HG03442 (cell line): ENCODE results near the gene UGCG.
A peak's percentile ranks its signal among the peaks of the same experiment; 100 is the strongest.
"Not testable (repeated sequence)": the region's sequence is repeated elsewhere in the genome, so short reads cannot be mapped to it uniquely, and the experiment has no call there.

ENCODE experiments used
- ATAC-seq: cut with Tn5 transposase; IDR thresholded peaks from one replicate; pipeline ENCODE4 v1.9.1; 2021; ENCODE audit warnings: mild to moderate bottlenecking, moderate library complexity; ENCODE audit not compliant: unreplicated experiment

Gene UGCG

GRCh38 chr9:111890334-111890733, 6.3 kb upstream of the UGCG start:
- no peak for ATAC-seq

DNA sequence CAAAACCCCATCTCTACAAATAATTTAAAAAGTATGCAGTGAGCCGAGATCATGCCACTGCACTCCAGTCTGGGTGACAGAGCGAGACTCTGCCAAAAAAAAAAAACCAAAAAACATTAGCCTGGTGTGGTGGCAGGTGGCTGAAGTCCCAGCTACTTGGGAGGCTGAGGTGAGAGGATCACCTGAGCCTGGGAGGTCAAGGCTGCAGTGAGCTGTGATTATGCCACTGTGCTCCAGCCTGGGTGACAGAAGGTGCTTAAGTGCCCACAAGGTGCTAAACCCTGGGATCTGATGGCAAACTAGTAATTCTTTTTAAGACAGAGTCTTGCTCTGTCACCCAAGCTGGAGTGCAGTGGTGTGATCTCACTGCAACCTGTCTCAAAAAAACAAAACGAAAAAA, 5.7 kb upstream of the UGCG start:
- ATAC-seq: not testable (repeated sequence)

GRCh38 chr9:111891910-111892499, 4.6 kb upstream of the UGCG start:
- no peak for ATAC-seq

DNA sequence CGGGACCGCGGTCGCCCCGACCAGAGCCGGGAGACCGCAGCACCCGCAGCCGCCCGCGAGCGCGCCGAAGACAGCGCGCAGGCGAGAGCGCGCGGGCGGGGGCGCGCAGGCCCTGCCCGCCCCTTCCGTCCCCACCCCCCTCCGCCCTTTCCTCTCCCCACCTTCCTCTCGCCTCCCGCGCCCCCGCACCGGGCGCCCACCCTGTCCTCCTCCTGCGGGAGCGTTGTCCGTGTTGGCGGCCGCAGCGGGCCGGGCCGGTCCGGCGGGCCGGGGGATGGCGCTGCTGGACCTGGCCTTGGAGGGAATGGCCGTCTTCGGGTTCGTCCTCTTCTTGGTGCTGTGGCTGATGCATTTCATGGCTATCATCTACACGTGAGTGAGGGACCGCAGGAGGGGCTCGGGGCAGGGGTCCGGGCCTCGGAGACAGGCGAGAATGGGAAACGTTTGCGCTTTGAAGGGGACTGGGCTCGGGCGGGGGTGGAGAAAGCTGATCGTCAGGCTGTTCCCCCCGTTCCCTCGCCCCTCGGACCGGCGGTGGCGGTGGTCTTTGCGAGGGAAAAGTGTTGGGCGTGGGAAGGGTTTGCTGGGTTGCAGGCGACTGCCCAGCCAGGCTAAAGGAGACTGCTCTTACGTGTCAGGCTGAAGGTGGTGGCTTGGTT, 457 bp downstream of the UGCG start:
- ATAC-seq: peak; percentile 27

GRCh38 chr9:111897601-111898137, 1.1 kb downstream of the UGCG start:
- ATAC-seq: peak; percentile 27

- no peak for ATAC-seq
Measured at GRCh38 chr9:111898331-111899096, 1.9 kb downstream of the UGCG start.

- no peak for ATAC-seq
Measured at GRCh38 chr9:111900151-111900857, 3.7 kb downstream of the UGCG start.

DNA sequence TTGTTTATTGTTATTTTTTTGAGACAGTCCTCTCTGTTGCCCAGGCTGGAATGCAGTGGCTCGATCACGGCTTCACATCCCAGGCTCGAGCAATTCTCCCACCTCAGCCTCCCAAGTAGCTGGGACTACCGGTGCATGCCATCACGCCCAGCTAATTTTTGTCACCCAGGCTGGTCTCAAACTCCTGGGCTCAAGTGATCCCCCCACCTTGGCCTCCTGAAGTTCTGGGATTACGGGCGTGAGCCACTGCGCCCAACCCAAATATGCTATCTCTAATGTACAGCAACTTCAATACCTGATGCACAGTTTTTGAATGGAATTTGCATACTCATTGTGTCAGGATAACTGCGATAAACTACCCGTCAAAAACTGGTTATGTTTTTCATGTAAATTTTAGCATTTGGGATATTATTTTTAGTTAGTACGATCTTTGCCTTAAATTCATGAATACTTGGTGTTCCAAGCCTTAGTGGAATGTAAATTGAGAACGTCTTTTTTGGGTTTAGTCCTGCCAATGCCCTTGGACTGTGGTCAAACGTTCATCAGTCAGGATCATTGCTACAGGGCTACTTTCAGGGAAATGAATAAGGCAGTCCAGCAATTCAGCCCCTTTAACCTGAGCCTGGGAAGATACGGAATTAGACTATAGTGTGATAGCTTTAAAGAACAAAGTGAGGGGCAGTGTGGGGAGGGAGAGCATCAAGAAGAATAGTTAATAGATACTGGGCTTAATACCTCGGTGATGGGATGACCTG, 4.4 kb downstream of the UGCG start:
- no peak for ATAC-seq

- no peak for ATAC-seq
Measured at GRCh38 chr9:111902391-111903139, 6.0 kb downstream of the UGCG start.

- not testable (repeated sequence) for ATAC-seq
Measured at GRCh38 chr9:111903535-111903934, 6.9 kb downstream of the UGCG start.

GRCh38 chr9:111904026-111904425, 7.4 kb downstream of the UGCG start:
- ATAC-seq: no peak

- ATAC-seq: no peak
Measured at GRCh38 chr9:111904891-111905291, 8.3 kb downstream of the UGCG start.

DNA sequence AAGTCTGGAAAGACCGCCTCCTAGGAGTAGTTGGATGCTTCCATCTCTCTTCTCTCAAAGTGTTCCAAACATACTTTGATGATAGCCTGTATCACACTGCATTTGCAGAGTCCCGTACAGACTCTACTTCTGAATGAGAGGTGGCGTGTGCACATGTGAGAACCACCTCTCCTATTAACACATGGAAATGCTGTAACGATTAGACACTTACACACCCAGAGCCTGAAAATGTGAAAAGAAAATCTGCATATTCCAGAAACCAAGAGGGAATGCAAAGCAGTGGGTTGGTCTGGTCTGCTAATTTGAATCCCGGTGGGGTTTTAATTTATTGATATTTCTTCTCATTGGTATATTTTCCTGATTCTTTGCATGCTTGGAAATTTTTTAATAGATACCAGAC, 10.5 kb downstream of the UGCG start:
- no peak for ATAC-seq

- ATAC-seq: peak; percentile 61
Measured at GRCh38 chr9:111909444-111909843, 12.8 kb downstream of the UGCG start.

DNA sequence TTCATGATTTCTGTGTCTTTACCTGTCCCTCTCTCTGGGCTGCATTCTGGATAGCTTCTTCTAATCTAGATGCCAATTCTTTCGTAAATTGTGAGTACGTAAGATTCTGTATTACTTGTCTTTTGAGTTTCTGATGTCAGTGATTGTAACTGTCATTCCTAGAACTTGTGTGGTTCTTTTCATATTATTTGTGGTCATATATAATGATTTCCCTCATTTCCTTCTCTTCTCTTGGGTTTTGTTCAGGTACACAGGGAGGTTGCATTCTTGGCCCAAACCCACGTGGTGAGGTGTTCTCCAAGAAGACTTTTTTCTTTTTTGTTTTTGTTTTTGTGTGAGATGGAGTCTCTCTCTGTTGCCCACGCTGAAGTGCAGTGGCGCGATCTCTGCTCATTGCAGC, 13.8 kb downstream of the UGCG start:
- ATAC-seq: no peak

DNA sequence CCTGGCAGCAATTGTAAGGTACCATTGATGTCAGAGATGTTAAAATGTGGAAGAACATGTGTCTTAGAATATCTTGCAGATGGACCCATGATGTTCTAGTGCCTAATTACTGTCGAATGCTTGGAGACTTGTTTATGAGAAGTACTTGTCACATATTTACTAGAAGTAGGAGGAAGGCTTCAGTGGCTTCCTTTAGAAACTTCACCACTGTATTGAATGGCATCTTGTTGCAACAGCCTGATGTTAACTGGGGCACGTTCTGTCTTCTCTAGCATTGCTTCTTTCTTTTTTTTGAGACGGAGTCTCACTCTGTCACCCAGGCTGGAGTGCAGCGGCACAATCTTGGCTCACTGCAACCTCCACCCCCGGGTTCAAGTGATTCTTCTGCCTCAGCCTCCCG, 16.5 kb downstream of the UGCG start:
- no peak for ATAC-seq

GRCh38 chr9:111914749-111915424, 18.3 kb downstream of the UGCG start:
- ATAC-seq: no peak

- ATAC-seq: peak; percentile 29
Measured at GRCh38 chr9:111915425-111915758, 18.8 kb downstream of the UGCG start.

DNA sequence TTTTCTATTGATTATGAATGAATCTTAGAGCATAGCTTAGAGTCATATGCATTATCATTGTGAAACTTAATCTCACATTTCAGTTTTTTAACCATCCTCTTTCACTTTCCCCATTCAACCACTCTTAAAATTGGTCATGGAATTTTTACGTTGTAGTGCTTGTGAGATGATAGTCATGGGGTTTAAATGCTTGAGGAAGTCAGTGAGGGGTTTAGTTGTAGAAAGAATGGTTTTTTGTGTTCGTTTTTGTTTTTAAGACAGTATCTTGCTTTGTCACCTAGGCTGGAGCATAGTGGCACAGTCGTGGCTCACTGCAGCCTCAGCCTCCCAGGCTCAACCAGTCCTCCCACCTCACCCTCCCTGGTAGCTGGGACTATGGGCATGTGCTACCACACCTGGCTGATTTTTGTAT, 19.6 kb downstream of the UGCG start:
- ATAC-seq: peak; percentile 65
